Muscle of leg (tissue), 9 donors: ENCODE results near the gene MAPK14. TPM values are rescaled to one million over a fixed set of nuclear protein-coding genes. Genes with fewer than 3 reads are reported as not detected.

Source experiments
- polyA plus RNA-seq, 8 donors: library from polyadenylated mRNA; unstranded; fragments of 120-200 nt; gene quantifications; one replicate each; pipeline versions ENCODE4 v1.2.1 to v1.2.3, GENCODE V29; 2013; ENCODE audit warnings: inconsistent platforms in 1 of 8, low replicate concordance in 1 of 8; ENCODE audit not compliant: insufficient read length in 8 of 8, insufficient read depth in 1 of 8
- total RNA-seq: library from RNA; stranded (reverse); fragments of 120-200 nt; gene quantifications from one replicate; pipeline ENCODE4 v1.2.4, GENCODE V29; 2013

MAPK14 gene
- total and polyA plus RNA-seq, 9 donors = 27.5 to 36.8 (median 32.9) TPM

Other genes with a start within 250 kb of the MAPK14 start
- not detected for gene CLPSL1, start 246.8 kb upstream of the MAPK14 start, total RNA-seq
- gene CLPSL1, start 246.8 kb upstream of the MAPK14 start, polyA plus RNA-seq = not detected
- not detected for gene CLPS, start 230.5 kb upstream of the MAPK14 start, total RNA-seq
- gene CLPS, start 230.5 kb upstream of the MAPK14 start, polyA plus RNA-seq = not detected
- not detected for gene LHFPL5, start 222.5 kb upstream of the MAPK14 start, total RNA-seq
- under 1 TPM in 1 of 8 donors, not detected in 7; 0.19 TPM for gene LHFPL5, start 222.5 kb upstream of the MAPK14 start, polyA plus RNA-seq
- gene SRPK1, start 106.7 kb upstream of the MAPK14 start, total RNA-seq = 14.9 TPM
- 10 to 100 TPM; 14.2 to 24.2 (median 17.5) TPM for gene SRPK1, start 106.7 kb upstream of the MAPK14 start, polyA plus RNA-seq
- not detected for gene SLC26A8, start 3.2 kb upstream of the MAPK14 start, total RNA-seq
- under 1 TPM in 5 of 8 donors, not detected in 3; 0.08 to 0.38 (median 0.16) TPM for gene SLC26A8, start 3.2 kb upstream of the MAPK14 start, polyA plus RNA-seq
- gene MAPK13, start 102.7 kb downstream of the MAPK14 start, total RNA-seq = 2.3 TPM
- gene MAPK13, start 102.7 kb downstream of the MAPK14 start, polyA plus RNA-seq = 10 to 100 TPM in 2 of 8 donors, 1 to 10 TPM in 6; 3.3 to 11.6 (median 6.0) TPM
- gene BRPF3, start 168.9 kb downstream of the MAPK14 start, total RNA-seq = 10.1 TPM
- 10 to 100 TPM; 19.7 to 32.3 (median 25.2) TPM for gene BRPF3, start 168.9 kb downstream of the MAPK14 start, polyA plus RNA-seq
- not detected for gene PNPLA1, start 242.3 kb downstream of the MAPK14 start, total RNA-seq
- gene PNPLA1, start 242.3 kb downstream of the MAPK14 start, polyA plus RNA-seq = under 1 TPM in 5 of 8 donors, not detected in 3; 0.05 to 0.45 (median 0.11) TPM